NCI-H1092 (cell line): ENCODE measurements around the gene NUP93.

Experiments used
- DNase-seq: peaks from one replicate; lab custom pipeline; 2025; lab: John Stamatoyannopoulos, UW

NUP93 gene

GRCh38 chr16:56894331-56894917 is 164.5 kb downstream of the NUP93 start:
- no peak for DNase-seq

GRCh38 chr16:56895813-56896212 is 165.9 kb downstream of the NUP93 start:
- DNase-seq = no peak

GRCh38 chr16:56896244-56896643 is 166.3 kb downstream of the NUP93 start:
- DNase-seq = no peak

GRCh38 chr16:56897026-56897799 is 167.3 kb downstream of the NUP93 start:
- no peak for DNase-seq

- no peak for DNase-seq
Measured at GRCh38 chr16:56898847-56899246, 168.9 kb downstream of the NUP93 start.
